Mesodermal cell (in vitro differentiated cells): ENCODE measurements around the gene C2orf92.
A peak's percentile ranks its signal among the peaks of the same experiment; 100 is the strongest.
"Not testable (repeated sequence)": the region's sequence is repeated elsewhere in the genome, so short reads cannot be mapped to it uniquely, and the experiment has no call there.

Source experiments
- H3K27ac ChIP-seq: 2 replicates; pipeline ENCODE4 v1.7.0; 2013; ENCODE audit warnings: mild to moderate bottlenecking, low read depth, low read length, moderate library complexity; ENCODE audit not compliant: severe bottlenecking
- H3K36me3 ChIP-seq: 2 replicates; pipeline ENCODE4 v1.7.1; 2013; ENCODE audit warnings: mild to moderate bottlenecking, low read length, moderate library complexity; ENCODE audit not compliant: control insufficient read depth, insufficient read depth
- H3K4me1 ChIP-seq: one replicate; pipeline ENCODE4 v1.7.1; 2013; ENCODE audit warnings: mild to moderate bottlenecking, low read length; ENCODE audit not compliant: insufficient read depth, control insufficient read depth, poor library complexity, severe bottlenecking
- H3K4me3 ChIP-seq: 2 replicates; pipeline ENCODE4 v1.7.0; 2013; ENCODE audit warnings: low read length, control low read depth, mild to moderate bottlenecking; ENCODE audit not compliant: insufficient read depth, poor library complexity, severe bottlenecking; ENCODE audit errors: extremely low read depth
- H3K9me3 ChIP-seq: 2 replicates; pipeline ENCODE4 v1.7.1; 2013; ENCODE audit warnings: mild to moderate bottlenecking, low read length, moderate library complexity; ENCODE audit not compliant: control insufficient read depth
- WGBS, 2 experiments: methylation state at CpG; one replicate each; pipeline ENCODE4 v1.1.5; 2013; ENCODE audit warnings: missing lambda C conversion rate in 2 of 2; ENCODE audit not compliant: insufficient coverage in 2 of 2; 5-methylcytosine and 5-hydroxymethylcytosine counted together

The C2orf92 gene

DNA sequence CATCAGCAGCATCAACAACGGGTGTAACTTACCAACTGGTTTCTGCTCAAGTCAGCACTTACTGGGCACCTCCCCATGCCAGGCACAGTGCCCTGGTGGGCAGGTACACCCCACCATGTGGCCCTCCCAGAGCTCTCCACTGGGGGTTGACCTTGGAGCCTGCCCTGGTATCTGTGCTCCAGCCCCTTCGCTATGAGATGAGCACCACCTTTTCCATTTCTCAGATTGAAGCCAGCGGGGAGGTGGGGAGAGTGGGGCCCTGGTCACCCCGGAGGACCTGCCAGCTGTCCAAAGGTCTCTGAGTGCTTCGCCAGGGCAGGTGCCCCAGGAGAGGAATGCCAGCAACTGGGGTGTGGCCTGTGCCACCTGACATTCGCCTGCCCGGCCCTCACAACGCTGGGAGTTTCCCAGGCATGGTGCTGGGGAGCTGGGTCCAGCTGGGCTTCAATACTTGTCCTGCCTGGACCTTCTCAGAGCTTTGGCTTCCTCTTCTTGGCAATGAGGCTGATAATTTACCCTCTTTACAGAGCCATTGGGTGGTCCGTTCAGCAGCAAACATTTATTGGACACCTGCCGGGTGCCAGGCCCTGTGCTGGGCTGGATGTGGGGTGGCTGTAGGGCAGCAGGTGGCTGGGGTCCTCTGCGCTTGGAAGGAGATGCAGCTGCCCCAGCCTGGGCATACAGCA is 38.0 kb downstream of the C2orf92 start:
- H3K9me3 ChIP-seq = no peaks in the 10 kb centered on the region
- no peak overlapping the region for H3K4me3 ChIP-seq
- WGBS, 2 experiments = 92% methylated on average over 10 to 11 of the region's 11 CpGs
- peaks cover 22% of the 10 kb centered on the region for H3K4me1 ChIP-seq
- no peak overlapping the region for H3K27ac ChIP-seq
- H3K36me3 ChIP-seq = no peaks in the 10 kb centered on the region

DNA sequence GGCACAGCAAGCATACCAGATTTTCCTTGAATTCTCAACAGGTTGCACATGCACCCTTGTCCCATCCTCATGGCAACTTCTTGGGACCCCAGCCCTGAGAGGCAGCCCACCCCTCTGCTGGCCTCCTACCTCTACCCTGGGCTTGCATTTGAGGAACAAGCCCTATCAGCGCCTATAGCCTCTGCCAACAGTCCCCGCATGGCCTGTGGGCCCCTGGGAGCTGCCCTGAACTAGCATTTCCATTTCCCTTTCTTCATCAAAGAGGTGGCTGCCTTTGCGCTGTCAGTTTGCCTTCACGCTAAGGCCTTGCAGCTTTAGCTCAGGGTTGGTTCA is 38.5 kb downstream of the C2orf92 start:
- no peaks in the 10 kb centered on the region for H3K9me3 ChIP-seq
- 88 to 90% methylated on average over 4 of the region's 4 CpGs for WGBS, 2 experiments
- H3K4me3 ChIP-seq = no peak overlapping the region
- H3K27ac ChIP-seq = no peak overlapping the region
- peaks cover 27% of the 10 kb centered on the region for H3K4me1 ChIP-seq
- H3K36me3 ChIP-seq = no peaks in the 10 kb centered on the region

DNA sequence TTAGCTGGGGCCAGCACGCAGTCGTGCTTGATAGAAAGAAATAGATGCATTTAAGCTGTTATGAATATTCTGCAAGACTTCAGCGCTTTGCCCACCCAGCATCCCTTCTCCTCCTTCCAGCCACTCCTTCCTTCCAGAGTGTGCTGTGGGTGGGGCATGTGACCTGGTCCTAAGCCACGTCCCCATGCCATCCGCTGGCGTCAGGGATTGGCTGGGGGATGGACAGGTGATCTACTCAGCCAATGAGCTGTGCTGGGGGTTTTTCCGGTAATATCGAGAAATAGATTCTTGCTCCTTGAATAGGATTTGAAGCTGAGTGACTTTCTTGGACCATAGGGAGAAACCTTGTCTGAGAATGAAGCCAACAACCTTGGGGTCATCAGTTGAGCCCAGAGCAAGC is 39.1 kb downstream of the C2orf92 start:
- Histone ChIP-seq H3K36me3 (no peaks in the 10 kb centered on the region), H3K4me1 (peaks cover 33% of the 10 kb centered on the region), H3K9me3 (no peaks in the 10 kb centered on the region), H3K27ac (no peak overlapping the region), H3K4me3 (no peak overlapping the region)
- WGBS, 2 experiments = 100% methylated on average over 4 to 6 of the region's 8 CpGs

DNA sequence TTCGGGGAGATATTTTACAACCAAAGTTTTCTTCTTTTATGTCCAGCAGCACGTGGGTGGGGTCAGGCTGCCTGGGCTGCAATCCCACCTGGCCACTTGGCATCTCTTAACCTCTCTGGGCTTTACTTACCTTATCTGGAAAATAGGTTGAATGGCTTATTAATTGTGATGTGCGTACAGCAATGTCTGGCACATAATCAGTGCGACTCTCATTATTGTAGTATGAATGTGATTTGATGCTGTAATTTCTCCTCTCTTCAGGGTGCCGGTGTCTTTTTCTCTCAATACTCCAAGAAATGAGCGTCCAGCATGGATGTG is 41.8 kb downstream of the C2orf92 start:
- WGBS, 2 experiments = 94 to 100% methylated on average over 2 to 6 of the region's 6 CpGs
- Histone ChIP-seq H3K27ac (peak overlapping the region; percentile 79), H3K4me1 (peaks cover 39% of the 10 kb centered on the region), H3K4me3 (no peak overlapping the region), H3K9me3 (no peaks in the 10 kb centered on the region), H3K36me3 (no peaks in the 10 kb centered on the region)

DNA sequence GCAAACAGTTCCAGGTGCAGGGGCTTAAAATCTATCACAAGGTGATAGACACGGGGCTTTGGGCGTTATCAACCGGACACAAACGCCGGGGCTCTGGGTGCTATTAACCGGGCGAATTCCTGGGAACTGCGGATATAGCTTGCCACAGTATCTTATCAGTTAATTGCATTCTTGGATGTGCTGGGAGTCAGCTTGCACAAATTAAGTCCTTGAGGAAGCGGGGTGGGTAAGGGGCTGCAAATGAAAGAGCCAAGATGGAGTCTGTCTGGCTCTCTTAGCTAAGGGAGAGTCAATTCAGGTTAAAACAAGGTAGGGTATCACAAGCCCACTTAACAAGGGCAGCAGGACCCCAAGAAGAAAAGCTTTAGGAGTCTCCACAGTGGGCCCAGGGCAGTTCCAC is 42.7 kb downstream of the C2orf92 start:
- 63 to 84% methylated on average over 9 of the region's 9 CpGs for WGBS, 2 experiments
- not testable (repeated sequence) for H3K36me3 ChIP-seq, H3K4me3 ChIP-seq, H3K9me3 ChIP-seq
- Histone ChIP-seq H3K4me1 (peaks cover 44% of the 10 kb centered on the region), H3K27ac (peak overlapping the region; percentile 79)

DNA sequence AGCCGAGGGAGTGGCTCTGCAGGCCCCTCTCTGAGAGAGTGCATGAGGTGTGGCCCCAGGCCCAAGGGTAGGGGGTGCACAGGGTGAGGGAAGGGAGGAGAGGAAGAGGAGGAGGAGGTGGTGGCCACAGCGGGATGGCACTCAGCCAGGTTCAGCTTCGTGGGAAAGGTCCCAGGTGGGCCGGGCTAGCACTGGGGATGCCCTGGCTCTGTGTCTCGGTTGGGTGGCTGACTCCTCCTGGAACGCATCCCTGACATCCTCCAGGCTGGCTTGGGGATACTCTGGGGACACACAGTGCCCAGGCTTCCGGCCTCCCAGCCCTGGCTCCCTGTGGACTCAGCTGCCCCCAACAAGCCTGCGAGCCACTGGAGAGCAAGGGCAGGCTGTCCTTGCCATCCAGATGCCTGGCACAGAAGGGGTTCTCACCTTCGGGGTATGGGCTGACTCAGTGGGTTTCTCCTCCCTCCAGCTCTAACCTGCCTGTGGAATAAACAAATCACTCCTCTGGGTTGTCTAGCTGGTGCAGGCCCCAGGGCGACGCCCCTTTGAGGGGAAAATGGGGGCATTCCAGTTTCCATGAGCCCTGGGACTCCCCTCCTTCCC is 43.3 kb downstream of the C2orf92 start:
- 88 to 90% methylated on average over 10 to 11 of the region's 11 CpGs for WGBS, 2 experiments
- no peak overlapping the region for H3K4me3 ChIP-seq
- peaks cover 45% of the 10 kb centered on the region for H3K4me1 ChIP-seq
- H3K9me3 ChIP-seq = no peaks in the 10 kb centered on the region
- H3K27ac ChIP-seq = peak overlapping the region; percentile 41
- H3K36me3 ChIP-seq = no peaks in the 10 kb centered on the region

DNA sequence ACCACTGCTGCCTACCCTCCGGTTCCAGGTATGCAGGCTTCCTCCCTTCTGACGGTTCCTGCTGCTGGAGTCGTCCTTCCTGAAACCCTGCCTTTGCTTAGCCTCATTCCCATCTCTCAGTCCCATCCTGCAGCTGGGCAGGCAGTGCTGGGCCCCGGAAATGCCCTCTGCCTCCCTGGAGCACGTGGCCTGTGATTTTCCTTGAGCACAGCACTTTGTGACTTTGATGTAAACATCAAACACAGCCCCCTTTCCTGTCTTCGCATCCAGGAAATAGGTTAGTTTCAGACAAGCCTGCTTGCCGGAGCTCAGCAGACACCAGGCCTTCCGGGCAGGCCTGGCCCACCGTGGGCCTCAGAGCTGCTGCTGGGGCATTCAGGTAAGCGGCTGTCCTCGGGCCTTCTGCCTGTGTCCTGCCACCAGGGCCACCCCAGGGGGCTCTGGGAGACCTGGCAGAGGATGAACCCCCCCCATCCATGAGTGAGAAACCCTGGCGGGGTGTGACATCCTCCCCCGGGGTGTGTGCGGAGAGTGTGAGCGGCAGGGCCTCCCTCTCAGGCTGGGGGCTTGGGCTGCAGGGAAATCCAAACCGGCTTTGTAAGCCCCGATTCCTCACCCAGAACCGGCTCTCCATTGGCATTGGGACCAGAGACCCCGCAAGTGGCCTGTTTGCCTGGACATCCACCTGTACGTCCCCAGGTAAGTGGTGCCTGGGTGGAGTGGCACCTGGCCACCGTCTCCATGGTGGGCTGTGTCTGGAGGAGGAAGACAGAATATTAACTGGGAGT is 44.0 kb downstream of the C2orf92 start, which contains the start of gene ZAP70:
ZAP70 (plus strand) TSS at position 281 of the 788 bp plus-strand sequence. CDS start 10,461 bp downstream, outside the sequence.
- Histone ChIP-seq H3K27ac (peak within 1 kb of the TSS; percentile 41), H3K4me3 (no peak within 1 kb of the TSS), H3K36me3 (no peaks in the 10 kb centered on the region), H3K4me1 (peaks cover 45% of the 10 kb centered on the region), H3K9me3 (no peaks in the 10 kb centered on the region)
- 78 to 80% methylated on average over 17 to 19 of the region's 21 CpGs for WGBS, 2 experiments

DNA sequence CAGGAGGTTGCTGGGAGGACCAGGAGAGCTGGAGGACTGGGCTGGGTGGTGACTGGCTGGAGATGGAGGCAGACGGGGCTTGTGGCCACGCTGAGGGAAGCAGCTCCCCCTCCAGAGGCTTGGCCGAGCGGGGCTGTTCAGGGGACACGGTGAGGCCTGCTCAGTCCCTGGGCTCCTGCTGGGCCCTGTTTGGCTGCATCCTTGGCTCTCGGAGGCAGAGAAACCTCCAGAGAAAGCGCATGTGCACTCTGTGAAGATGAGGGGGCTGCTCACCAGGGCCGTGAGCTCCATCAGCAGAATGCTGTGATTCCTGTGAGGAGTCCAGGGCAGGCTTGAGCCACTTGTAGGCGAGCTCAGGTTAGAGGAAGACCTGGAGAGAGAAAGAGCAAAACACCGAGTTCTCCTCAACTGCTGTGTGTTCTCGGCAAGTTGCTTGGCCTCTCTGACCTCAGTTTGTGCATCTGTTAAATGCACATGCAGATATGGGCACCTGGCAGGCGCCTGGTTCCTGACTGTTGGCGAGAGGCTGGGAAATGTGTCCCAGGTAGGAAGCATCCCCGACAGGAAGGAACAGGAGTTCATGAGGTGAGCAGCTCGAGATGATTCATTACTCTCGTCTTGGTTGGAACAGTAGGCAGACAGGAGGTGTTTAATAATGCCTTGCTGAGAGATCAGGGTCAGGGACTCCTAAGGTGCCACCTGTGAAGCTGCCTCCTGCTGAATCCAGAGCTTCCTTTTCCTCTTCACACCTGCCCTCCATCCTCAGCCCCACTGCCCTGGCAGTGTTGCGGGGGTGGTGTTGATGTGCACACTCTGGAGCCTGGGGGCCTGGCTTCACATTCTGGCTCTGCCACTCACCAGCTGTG is 44.8 kb downstream of the C2orf92 start:
- Histone ChIP-seq H3K9me3 (no peaks in the 10 kb centered on the region), H3K27ac (no peak overlapping the region), H3K4me3 (no peak overlapping the region), H3K36me3 (no peaks in the 10 kb centered on the region), H3K4me1 (peaks cover 45% of the 10 kb centered on the region)
- WGBS, 2 experiments = 86 to 89% methylated on average over 15 to 17 of the region's 17 CpGs

DNA sequence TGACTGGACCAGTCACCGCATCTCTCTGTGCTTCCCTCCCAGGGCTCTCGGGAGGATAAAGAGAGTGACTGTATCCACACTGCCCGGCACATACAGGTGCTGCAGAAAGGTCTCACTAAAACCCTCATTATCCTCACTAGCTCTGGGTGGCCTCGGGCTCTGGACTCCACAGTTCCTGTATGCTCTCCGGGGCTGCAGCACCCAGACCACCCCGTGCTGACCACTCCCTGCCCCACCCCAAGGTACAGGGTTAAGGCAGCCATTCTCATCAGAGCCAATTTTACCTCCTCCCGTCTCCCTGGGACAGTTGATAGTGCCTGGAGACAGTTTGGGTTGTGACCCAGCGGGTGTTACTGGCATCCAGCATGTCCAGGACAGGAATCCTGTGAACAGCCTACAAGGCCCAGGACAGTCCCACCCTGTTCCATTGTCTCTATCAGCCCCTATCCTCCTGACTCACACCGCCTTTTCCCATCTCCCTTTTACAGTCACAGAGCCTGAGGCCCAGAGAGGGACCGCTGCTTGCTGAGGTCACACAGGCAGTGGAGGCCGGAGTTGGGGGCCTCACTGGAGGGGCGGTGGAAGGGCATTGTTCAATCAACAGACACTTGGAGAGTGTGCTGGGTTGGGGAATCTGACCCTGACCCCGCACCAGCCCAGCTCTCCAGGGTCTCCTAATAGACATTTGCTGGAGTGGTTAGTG is 45.6 kb downstream of the C2orf92 start:
- Histone ChIP-seq H3K36me3 (no peaks in the 10 kb centered on the region), H3K27ac (no peak overlapping the region), H3K4me3 (no peak overlapping the region), H3K4me1 (peaks cover 45% of the 10 kb centered on the region), H3K9me3 (no peaks in the 10 kb centered on the region)
- 86 to 87% methylated on average over 9 to 13 of the region's 13 CpGs for WGBS, 2 experiments
